ENCODE results near the gene SDK1. TPM values are rescaled to one million over a fixed set of nuclear protein-coding genes. Genes with fewer than 3 reads are reported as not detected.

SDK1 gene
- total and polyA plus RNA-seq, 10 of the 15 experiments (the other 5 are each of a cell fraction or from before 2014, with no cell fraction given): 0.14 to 0.33 TPM; not detected in 8

GRCh38 chr7:4240042-4240441, 939.0 kb downstream of the SDK1 start (continued):
- TF ChIP-seq E2F8 (IDR thresholded peaks at IDR 0.05; ENCODE audit: low read depth, partially characterized antibody): no peak
- TF ChIP-seq CHD2 (IDR thresholded peaks at IDR 0.05; ENCODE audit: borderline replicate concordance, low read depth, low read length): no peak
- no peak for TF ChIP-seq SPI1 (IDR thresholded peaks at IDR 0.05; ENCODE audit: borderline replicate concordance, insufficient read depth, low read depth, low read length)
- TF ChIP-seq PBX3 (IDR thresholded peaks at IDR 0.05; ENCODE audit: insufficient replicate concordance, low read depth, low read length): no peak
- no peak for TF ChIP-seq NR2F1 (conservative IDR thresholded peaks at IDR 0.05)
- TF ChIP-seq ZNF384 (IDR thresholded peaks at IDR 0.05; ENCODE audit: borderline replicate concordance, low read depth, low read length): no peak
- no peak for TF ChIP-seq ZNF622 (IDR thresholded peaks at IDR 0.05)

- Histone ChIP-seq H3K4me3 (no peak overlapping the region), H3K4me1 (ENCODE audit: control insufficient read depth, insufficient read depth, low read length) (no peaks in the 10 kb centered on the region), H3K9ac (ENCODE audit: control insufficient read depth, insufficient read depth, low read length) (no peak overlapping the region), H4K20me1 (ENCODE audit: control insufficient read depth, insufficient read depth) (no peaks in the 10 kb centered on the region), H3K9me3 (replicated peaks; ENCODE audit: control insufficient read depth, insufficient read depth, low read length) (peaks cover 2% of the 10 kb centered on the region; the same call in 1 of the 3 replicates), H2AFZ (ENCODE audit: control insufficient read depth, low read depth, low read length) (no peak overlapping the region), H3K79me2 (ENCODE audit: control insufficient read depth, insufficient read depth, low read length) (no peaks in the 10 kb centered on the region), H3K27ac (ENCODE audit: control insufficient read depth, insufficient read depth) (no peak overlapping the region), H3K36me3 (ENCODE audit: control insufficient read depth in 2 of 2, insufficient read depth in 2 of 2, low read length in 1 of 2) (no peaks in the 10 kb centered on the region), H3K4me2 (ENCODE audit: control insufficient read depth, insufficient read depth) (no peak overlapping the region), H3K27me3 (replicated peaks in 1 of 2; ENCODE audit: control insufficient read depth in 2 of 2, insufficient read depth in 2 of 2, low read length in 1 of 2) (no peaks in the 10 kb centered on the region)
- DNase-seq (ENCODE audit: low read depth, low spot score) (no peak), ATAC-seq (no peak), FAIRE-seq (no peak)
- no peak for TF ChIP-seq KDM1A (IDR thresholded peaks at IDR 0.05; ENCODE audit: borderline replicate concordance)
- no peak for TF ChIP-seq RB1 (IDR thresholded peaks at IDR 0.05; ENCODE audit: borderline replicate concordance)
- no peak for TF ChIP-seq FOS (IDR thresholded peaks at IDR 0.05; ENCODE audit: borderline replicate concordance, extremely low read depth, insufficient read length)
- TF ChIP-seq SREBF2 (IDR thresholded peaks at IDR 0.05; ENCODE audit: low read length): no peak
- TF ChIP-seq EP300 (IDR thresholded peaks at IDR 0.05; ENCODE audit: borderline replicate concordance in 1 of 2, control insufficient read depth in 1 of 2, low read depth in 2 of 2, low read length in 2 of 2): no peak
- TF ChIP-seq, protein P1, sequence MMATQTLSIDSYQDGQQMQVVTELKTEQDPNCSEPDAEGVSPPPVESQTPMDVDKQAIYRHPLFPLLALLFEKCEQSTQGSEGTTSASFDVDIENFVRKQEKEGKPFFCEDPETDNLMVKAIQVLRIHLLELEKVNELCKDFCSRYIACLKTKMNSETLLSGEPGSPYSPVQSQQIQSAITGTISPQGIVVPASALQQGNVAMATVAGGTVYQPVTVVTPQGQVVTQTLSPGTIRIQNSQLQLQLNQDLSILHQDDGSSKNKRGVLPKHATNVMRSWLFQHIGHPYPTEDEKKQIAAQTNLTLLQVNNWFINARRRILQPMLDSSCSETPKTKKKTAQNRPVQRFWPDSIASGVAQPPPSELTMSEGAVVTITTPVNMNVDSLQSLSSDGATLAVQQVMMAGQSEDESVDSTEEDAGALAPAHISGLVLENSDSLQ (IDR thresholded peaks at IDR 0.05): no peak
- 27% methylated on average over 19 of the region's 19 CpGs for WGBS (ENCODE audit: insufficient coverage, insufficient replicate concordance, low lambda C conversion rate, missing lambda C conversion rate)
- ChIA-PET RAD21 (ENCODE audit: unreplicated experiment) (no interaction called here), CTCF (no interaction called here), SMC1A (ENCODE audit: uncharacterized antibody, unreplicated experiment) (no interaction called here), POLR2A (no interaction called here)
- intact Hi-C loops (cut with micrococcal nuclease; ENCODE audit: unreplicated experiment): no loop called here
- BruUV-seq (replicated peaks): no TSS peak
- in situ Hi-C loops (cut with MboI): no loop called here
Measured at GRCh38 chr7:4240520-4241303, 939.7 kb downstream of the SDK1 start.

Measured in GM12878 (cell line).